ENCODE measurements around the gene ZKSCAN4.

DNA sequence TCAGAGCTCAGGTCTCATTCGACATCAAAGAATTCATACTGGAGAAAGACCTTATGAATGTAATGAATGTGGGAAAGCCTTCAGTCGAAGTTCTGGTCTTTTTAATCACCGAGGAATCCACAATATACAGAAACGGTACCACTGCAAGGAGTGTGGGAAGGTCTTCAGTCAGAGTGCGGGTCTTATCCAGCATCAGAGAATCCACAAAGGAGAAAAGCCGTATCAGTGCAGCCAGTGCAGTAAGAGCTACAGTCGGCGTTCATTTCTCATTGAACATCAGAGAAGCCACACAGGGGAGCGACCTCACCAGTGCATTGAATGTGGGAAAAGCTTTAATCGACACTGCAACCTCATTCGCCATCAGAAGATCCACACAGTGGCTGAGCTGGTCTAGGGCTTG lies 19.3 kb downstream of the ZKSCAN4 start:
- TF ChIP-seq, protein P1, sequence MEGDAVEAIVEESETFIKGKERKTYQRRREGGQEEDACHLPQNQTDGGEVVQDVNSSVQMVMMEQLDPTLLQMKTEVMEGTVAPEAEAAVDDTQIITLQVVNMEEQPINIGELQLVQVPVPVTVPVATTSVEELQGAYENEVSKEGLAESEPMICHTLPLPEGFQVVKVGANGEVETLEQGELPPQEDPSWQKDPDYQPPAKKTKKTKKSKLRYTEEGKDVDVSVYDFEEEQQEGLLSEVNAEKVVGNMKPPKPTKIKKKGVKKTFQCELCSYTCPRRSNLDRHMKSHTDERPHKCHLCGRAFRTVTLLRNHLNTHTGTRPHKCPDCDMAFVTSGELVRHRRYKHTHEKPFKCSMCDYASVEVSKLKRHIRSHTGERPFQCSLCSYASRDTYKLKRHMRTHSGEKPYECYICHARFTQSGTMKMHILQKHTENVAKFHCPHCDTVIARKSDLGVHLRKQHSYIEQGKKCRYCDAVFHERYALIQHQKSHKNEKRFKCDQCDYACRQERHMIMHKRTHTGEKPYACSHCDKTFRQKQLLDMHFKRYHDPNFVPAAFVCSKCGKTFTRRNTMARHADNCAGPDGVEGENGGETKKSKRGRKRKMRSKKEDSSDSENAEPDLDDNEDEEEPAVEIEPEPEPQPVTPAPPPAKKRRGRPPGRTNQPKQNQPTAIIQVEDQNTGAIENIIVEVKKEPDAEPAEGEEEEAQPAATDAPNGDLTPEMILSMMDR (IDR thresholded peaks at IDR 0.05), result no peak
- TF ChIP-seq POLR2A (IDR thresholded peaks at IDR 0.05), result no peak
- TF ChIP-seq EP300 (IDR thresholded peaks at IDR 0.05), result no peak

Data from ovary (tissue), 3 donors.